IMR-90 (cell line): ENCODE data around the gene PRELID3B. TPM values are rescaled to one million over a fixed set of nuclear protein-coding genes. Genes with fewer than 3 reads are reported as not detected.
A peak's percentile ranks its signal among the peaks of the same experiment; 100 is the strongest.

ENCODE experiments used
- ATAC-seq: fragments of 200-7000 bp; cut with Tn5 transposase; 2 replicates; pipeline ENCODE4 v1.9.1; 2020; ENCODE audit warnings: low read depth, mild to moderate bottlenecking, moderate library complexity
- BruUV-seq: library from RNA; stranded (reverse); fragments of 400-500 nt; replicated peaks from 2 replicates; lab custom pipeline; 2021; lab: Mats Ljungman, UMichigan
- CTCF ChIA-PET: fragments of 300-600 bp; formaldehyde crosslinking; extraction: SDS; loops from one replicate; lab custom pipeline; 2021; ENCODE audit warnings: antibody characterized with exemption; lab: Yijun Ruan, JAX
- POLR2A ChIA-PET: fragments of 300-600 bp; sonication (Branson Sonifier 250); formaldehyde crosslinking; loops from one replicate; lab custom pipeline; 2022; ENCODE audit warnings: antibody characterized with exemption; ENCODE audit not compliant: unreplicated experiment; lab: Charles Lee
- DNase-seq: peaks from one replicate; pipeline ENCODE4 v3.0.0; 2013
- H2AFZ ChIP-seq: replicated peaks from 2 replicates; pipeline ENCODE3; 2013; ENCODE audit warnings: low read length, mild to moderate bottlenecking; ENCODE audit not compliant: poor library complexity
- H2AK5ac ChIP-seq: 2 replicates; pipeline ENCODE4 v1.6.1; 2013; ENCODE audit warnings: low read depth, low read length, inconsistent platforms
- H2AK9ac ChIP-seq: replicated peaks from 2 replicates; pipeline ENCODE3; 2013; ENCODE audit warnings: mild to moderate bottlenecking, low read depth, low read length, moderate library complexity; ENCODE audit not compliant: poor library complexity
- H2BK120ac ChIP-seq: 2 replicates; pipeline ENCODE4 v1.6.1; 2013; ENCODE audit warnings: low read depth, low read length, inconsistent platforms
- H2BK15ac ChIP-seq: 3 replicates; pipeline ENCODE4 v1.6.1; 2013; ENCODE audit warnings: low read depth, low read length, inconsistent platforms
- H2BK20ac ChIP-seq: 2 replicates; pipeline ENCODE4 v1.6.1; 2013; ENCODE audit warnings: low read depth, mild to moderate bottlenecking, inconsistent platforms, low read length, moderate library complexity
- H2BK5ac ChIP-seq: 2 replicates; pipeline ENCODE4 v1.6.1; 2013; ENCODE audit warnings: mild to moderate bottlenecking, low read depth, low read length, inconsistent platforms; ENCODE audit not compliant: poor library complexity, severe bottlenecking
- H3K14ac ChIP-seq: replicated peaks from 2 replicates; pipeline ENCODE4 v1.6.1; 2013; ENCODE audit warnings: low read depth, low read length, inconsistent platforms
- H3K18ac ChIP-seq: 2 replicates; pipeline ENCODE4 v1.6.1; 2013; ENCODE audit warnings: low read depth, low read length, control low read depth
- H3K23ac ChIP-seq: 2 replicates; pipeline ENCODE4 v1.6.1; 2013; ENCODE audit warnings: low read depth, low read length, inconsistent platforms
- H3K27ac ChIP-seq: 2 replicates; pipeline ENCODE4 v1.5.1; 2013; ENCODE audit warnings: mild to moderate bottlenecking, control low read depth, low read length; ENCODE audit not compliant: insufficient read depth
- H3K27me3 ChIP-seq: 2 replicates; pipeline ENCODE4 v1.6.1; 2013; ENCODE audit warnings: low read length; ENCODE audit not compliant: control insufficient read depth, insufficient read depth
- H3K36me3 ChIP-seq: 2 replicates; pipeline ENCODE4 v1.6.1; 2013; ENCODE audit warnings: low read length, mixed read lengths; ENCODE audit not compliant: control insufficient read depth, insufficient read depth
- H3K4ac ChIP-seq: 2 replicates; pipeline ENCODE4 v1.6.1; 2013; ENCODE audit warnings: low read depth, low read length, inconsistent platforms
- H3K4me1 ChIP-seq: 2 replicates; pipeline ENCODE4 v1.6.1; 2013; ENCODE audit warnings: low read length, mixed read lengths; ENCODE audit not compliant: control insufficient read depth, insufficient read depth
- H3K4me2 ChIP-seq: 2 replicates; pipeline ENCODE4 v1.6.1; 2013; ENCODE audit warnings: low read depth, mild to moderate bottlenecking, control low read depth, low read length, moderate library complexity
- H3K4me3 ChIP-seq: 2 replicates; pipeline ENCODE4 v1.5.1; 2013; ENCODE audit warnings: low read depth, mild to moderate bottlenecking, control low read depth, low read length, moderate library complexity; ENCODE audit not compliant: insufficient read depth
- H3K56ac ChIP-seq: 2 replicates; pipeline ENCODE4 v1.6.1; 2013; ENCODE audit warnings: low read length, inconsistent platforms; ENCODE audit not compliant: insufficient read depth; ENCODE audit errors: extremely low read depth
- H3K79me1 ChIP-seq, 2 experiments: 2 replicates each; pipeline ENCODE4 v1.6.1; 2013; ENCODE audit warnings: low read length in 2 of 2, inconsistent platforms in 1 of 2, low read depth in 1 of 2
- H3K9ac ChIP-seq: 2 replicates; pipeline ENCODE4 v1.6.1; 2013; ENCODE audit warnings: low read depth, low read length, control low read depth
- H3K9me1 ChIP-seq: 2 replicates; pipeline ENCODE4 v1.6.1; 2013; ENCODE audit warnings: low read length, inconsistent platforms; ENCODE audit not compliant: insufficient read depth
- H3K9me3 ChIP-seq: 2 replicates; pipeline ENCODE4 v1.6.1; 2013; ENCODE audit warnings: low read length; ENCODE audit not compliant: control insufficient read depth, insufficient read depth
- H4K20me1 ChIP-seq: 2 replicates; pipeline ENCODE4 v1.6.1; 2013; ENCODE audit warnings: low read length, inconsistent platforms; ENCODE audit not compliant: insufficient read depth
- H4K5ac ChIP-seq: 2 replicates; pipeline ENCODE4 v1.6.1; 2013; ENCODE audit warnings: mild to moderate bottlenecking, low read depth, low read length, control low read depth
- H4K8ac ChIP-seq, 2 experiments: 2 replicates each; pipeline ENCODE4 v1.6.1; 2013; ENCODE audit warnings: low read depth in 2 of 2, low read length in 2 of 2, control low read depth in 1 of 2, inconsistent platforms in 1 of 2
- H4K91ac ChIP-seq: 2 replicates; pipeline ENCODE4 v1.6.1; 2013; ENCODE audit warnings: low read depth, low read length, inconsistent platforms; ENCODE audit not compliant: insufficient read depth
- FOS ChIP-seq: fragments of 150-350 bp; IDR thresholded peaks from 2 replicates; pipeline ENCODE4 v1.6.1; 2016; ENCODE audit warnings: low read depth, low read length
- RCOR1 ChIP-seq: IDR thresholded peaks from 2 replicates; pipeline ENCODE4 v1.6.1; 2012; ENCODE audit warnings: mild to moderate bottlenecking, low read length, improper control_type of control experiment; ENCODE audit not compliant: insufficient replicate concordance
- SMC3 ChIP-seq: fragments of 150-350 bp; IDR thresholded peaks from 2 replicates; pipeline ENCODE4 v1.6.1; 2016; ENCODE audit warnings: low read depth, mild to moderate bottlenecking, antibody characterized with exemption, low read length, moderate library complexity
- WGBS, 2 experiments: methylation state at CpG; one replicate each; pipeline versions ENCODE4 v1.1.5 to v1.1.7; 2013; ENCODE audit warnings: missing lambda C conversion rate in 2 of 2; ENCODE audit not compliant: insufficient read length in 1 of 2; ENCODE audit errors: extremely low coverage in 2 of 2; 5-methylcytosine and 5-hydroxymethylcytosine counted together
- dilution Hi-C: fragments of 300-500 bp; cut with HindIII; formaldehyde crosslinking; loops from one replicate; pipeline ENCODE4 v1.14.3; 2018; ENCODE audit warnings: low sequenced_read_pairs; ENCODE audit not compliant: unreplicated experiment
- in situ Hi-C: fragments of 300-500 bp; cut with MboI; formaldehyde crosslinking; loops from 3 replicates; pipeline ENCODE4 v1.14.3; 2019; ENCODE audit warnings: low sequenced_read_pairs, inconsistent platforms, mixed read lengths
- intact Hi-C: fragments of 100-400 bp; cut with micrococcal nuclease; formaldehyde crosslinking; loops from 2 replicates; pipeline ENCODE4 v1.10.0; 2022
- polyA plus RNA-seq, 3 experiments: library from polyadenylated mRNA; depleted of rRNA; stranded (reverse); fragments of >200 nt; gene quantifications; 2 replicates each; pipeline ENCODE4 v1.2.3, GENCODE V29; 2012; ENCODE audit warnings: low replicate concordance in 1 of 3
- total RNA-seq: library from RNA; depleted of rRNA; stranded (reverse); fragments of >200 nt; gene quantifications from 2 replicates; pipeline ENCODE4 v1.2.3, GENCODE V29; 2012

PRELID3B gene
- total and polyA plus RNA-seq, 2 of the 4 experiments (the other 2 are of a cell fraction): 24.8 to 41.9 TPM

GRCh38 chr20:59019217-59019616 is 23.4 kb downstream of the PRELID3B start, which contains the start of gene TUBB1:
Gene TUBB1 (plus strand): TSS chr20:59019429. CDS start chr20:59019523, 94 bp downstream.
- in situ Hi-C loops (no loop called here), intact Hi-C loops (no loop called here), dilution Hi-C loops (no loop called here)
- H3K27me3 ChIP-seq: no peaks in the 10 kb centered on the region
- ChIA-PET POLR2A (interaction anchor here (0.5 kb wide), 1 partner anchor 25 kb away, joined by 21 read pairs; no protein-coding TSS in a partner anchor), CTCF (interaction anchor here (0.7 kb wide), 1 partner anchor 27 kb away, joined by 3 read pairs; no protein-coding TSS in a partner anchor)
- H4K91ac ChIP-seq: no peak within 1 kb of the TSS
- H3K4me2 ChIP-seq: no peak within 1 kb of the TSS
- WGBS, 2 experiments: 100% methylated on average over 2 of the region's 5 CpGs; no CpG with 5 or more reads in 1 of the 2 experiments
- no peak within 1 kb of the TSS for H3K56ac ChIP-seq
- no peak within 1 kb of the TSS for H2BK20ac ChIP-seq
- no peak within 1 kb of the TSS for H2BK5ac ChIP-seq
- H2AK9ac ChIP-seq: peak within 1 kb of the TSS; percentile 75
- no peak within 1 kb of the TSS for H2BK120ac ChIP-seq
- peaks cover 0 to 27% of the 10 kb centered on the region in 2 experiments; a peak in 3 of 4 replicates for H3K79me1 ChIP-seq
- DNase-seq: no peak
- peaks cover 15% of the 10 kb centered on the region for H3K9me1 ChIP-seq
- no peak within 1 kb of the TSS for H4K5ac ChIP-seq
- no peak within 1 kb of the TSS for H3K14ac ChIP-seq
- peak within 1 kb of the TSS; percentile 23; the same call in 1 of the 2 replicates for H3K23ac ChIP-seq
- H4K8ac ChIP-seq: no peak within 1 kb of the TSS
- peaks cover 9% of the 10 kb centered on the region for H3K4me1 ChIP-seq
- no peak within 1 kb of the TSS for H3K4ac ChIP-seq
- H2BK15ac ChIP-seq: no peak within 1 kb of the TSS
- H3K4me3 ChIP-seq: no peak within 1 kb of the TSS
- TF ChIP-seq FOS: no peak
- TF ChIP-seq SMC3: no peak
- no peak for TF ChIP-seq RCOR1
- H3K27ac ChIP-seq: no peak within 1 kb of the TSS
- no peak for ATAC-seq
- H3K18ac ChIP-seq: no peak within 1 kb of the TSS
- H3K36me3 ChIP-seq: peaks cover 14% of the 10 kb centered on the region
- no peak within 1 kb of the TSS for H2AK5ac ChIP-seq
- no peak within 1 kb of the TSS for H3K9ac ChIP-seq
- H3K9me3 ChIP-seq: no peaks in the 10 kb centered on the region
- no peak within 1 kb of the TSS for H2AFZ ChIP-seq
- peaks cover 13% of the 10 kb centered on the region for H4K20me1 ChIP-seq
- no TSS peak for BruUV-seq
